Hepatic stellate cell (primary cell): Measurements from ENCODE around the gene ZNF789.
"Not testable (repeated sequence)": the region's sequence is repeated elsewhere in the genome, so short reads cannot be mapped to it uniquely, and the experiment has no call there.

Experiments used
- DNase-seq: peaks from one replicate; pipeline ENCODE4 v3.0.0; 2011; ENCODE audit warnings: low spot score

ZNF789 gene

DNA sequence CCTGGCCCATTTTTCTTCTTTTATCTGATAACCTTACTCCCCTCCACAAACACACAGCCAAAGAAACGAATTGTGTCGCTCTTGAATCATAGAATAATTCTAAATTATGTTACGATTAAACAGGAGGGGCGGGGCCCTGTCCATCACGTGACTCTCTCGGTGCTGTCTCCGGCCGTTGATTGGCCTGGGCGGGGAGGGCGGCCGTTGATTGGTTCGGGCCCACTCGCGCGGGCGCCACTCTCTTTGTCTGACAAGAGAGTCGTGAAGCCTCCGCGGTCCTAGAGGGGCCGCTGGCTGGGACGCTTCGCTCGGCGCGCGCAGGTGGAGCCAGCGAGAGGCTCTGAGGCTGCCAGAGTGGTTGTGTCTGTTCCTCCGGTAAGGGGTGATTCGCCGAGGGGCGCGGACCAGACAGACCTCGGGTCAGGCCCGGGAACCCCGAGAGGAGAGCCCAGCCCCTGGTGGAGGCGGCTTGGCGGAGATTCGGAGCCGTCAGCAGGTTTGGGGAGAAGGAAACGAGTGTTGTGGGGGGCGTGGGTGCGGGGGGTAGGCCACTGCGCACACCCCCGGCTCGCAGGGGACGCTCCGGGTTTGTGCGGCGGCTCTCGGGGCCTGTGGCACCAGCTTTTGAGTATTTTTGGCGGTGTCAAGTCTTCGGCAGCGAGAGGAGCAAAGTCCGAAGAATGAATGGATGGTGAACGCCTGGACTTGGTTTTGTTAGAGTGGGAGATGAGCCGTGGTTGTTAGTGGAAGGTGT is at the start of gene ZNF789:
Gene ZNF789, plus strand, starts transcription at position 330 of the 754 bp plus-strand sequence. CDS start 3,567 bp downstream, outside the sequence.
- peak; percentile 100 for DNase-seq

DNA sequence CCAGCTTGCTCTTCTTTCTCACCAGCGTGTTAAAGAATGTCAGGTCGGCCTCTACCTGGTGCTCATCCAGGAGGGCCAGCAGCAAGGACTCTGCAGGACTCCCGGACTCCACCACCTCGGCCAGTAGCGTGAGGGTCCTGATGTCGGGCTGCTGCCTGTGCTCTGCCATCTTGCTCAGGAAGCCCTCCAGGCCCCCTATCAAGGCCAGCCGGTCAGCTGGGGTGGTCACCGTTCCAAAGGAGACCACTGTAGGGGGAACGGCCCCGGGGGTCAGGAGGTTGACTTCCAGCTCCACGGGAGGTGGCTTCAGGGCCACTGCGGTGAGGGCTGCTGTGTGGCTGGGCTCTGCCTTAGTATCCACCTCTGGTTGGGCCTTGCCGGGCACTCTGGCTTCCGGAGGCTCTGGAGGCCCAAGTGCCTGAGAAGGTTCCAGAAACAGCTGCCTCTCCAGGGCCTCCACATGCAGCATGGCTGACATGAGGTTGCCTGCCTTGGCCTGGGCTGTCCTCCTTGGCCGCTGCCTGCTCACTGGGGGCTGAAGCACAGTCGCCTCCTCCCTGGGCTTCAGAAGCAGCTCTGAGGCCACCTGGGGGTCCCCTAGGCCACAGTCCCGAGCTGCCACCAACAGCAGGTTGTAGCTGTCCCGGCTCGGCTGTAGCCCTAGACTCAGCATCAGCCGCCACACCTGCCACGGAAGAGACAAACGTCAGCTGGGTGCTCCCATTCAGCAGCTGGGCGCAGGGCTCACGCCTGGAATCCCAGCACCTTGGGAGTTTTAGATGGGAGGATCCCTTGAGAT is 47.6 kb upstream of the ZNF789 start:
- DNase-seq = no peak

DNA sequence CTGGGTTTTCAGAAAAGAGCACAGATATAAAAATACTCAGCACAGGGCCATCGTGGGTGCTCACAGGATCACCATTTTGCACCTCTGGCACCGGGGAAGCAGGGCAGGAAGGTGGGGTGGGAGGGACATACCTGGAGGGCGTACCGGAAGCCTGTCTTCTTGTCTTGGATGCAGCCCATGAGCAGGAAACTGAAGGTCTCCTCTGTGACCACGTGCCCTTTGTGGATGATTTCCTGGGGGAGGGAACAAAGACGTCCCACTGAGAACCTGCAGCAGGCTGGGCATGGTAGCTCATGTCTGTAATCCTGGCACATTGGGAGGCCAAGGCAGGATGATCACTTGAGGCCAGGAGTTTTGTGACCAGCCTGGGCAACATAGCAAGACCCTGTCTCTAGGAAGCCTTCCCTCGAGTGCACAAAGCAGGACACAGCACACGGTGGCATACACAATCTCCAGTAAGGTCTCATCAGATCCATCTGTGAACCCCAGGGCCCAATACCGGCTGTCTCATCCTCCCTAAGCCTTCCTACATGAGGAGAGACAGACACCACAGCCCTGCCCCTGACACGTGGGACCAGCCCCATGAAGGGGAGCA is 43.6 kb upstream of the ZNF789 start:
- no peak for DNase-seq

DNA sequence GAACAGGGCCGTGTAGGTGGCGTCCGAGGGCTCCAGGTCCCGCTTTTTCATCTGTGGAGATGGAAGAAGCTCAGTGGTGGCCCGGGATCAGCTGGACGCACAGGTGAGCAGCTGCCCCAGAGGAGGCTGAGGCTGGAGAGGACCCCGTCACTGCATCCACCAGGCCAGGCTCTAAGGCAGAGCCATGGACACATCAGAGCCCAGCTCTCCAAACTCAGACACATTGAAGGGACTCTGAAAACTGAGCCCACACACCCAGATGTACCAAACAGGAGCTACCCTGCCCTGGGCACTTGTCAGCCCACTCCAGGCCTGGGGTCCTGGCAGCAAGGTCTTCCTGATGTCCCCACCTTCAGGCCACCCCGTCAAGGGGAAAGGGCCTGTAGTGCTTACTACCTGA is 42.9 kb upstream of the ZNF789 start:
- DNase-seq = no peak

DNA sequence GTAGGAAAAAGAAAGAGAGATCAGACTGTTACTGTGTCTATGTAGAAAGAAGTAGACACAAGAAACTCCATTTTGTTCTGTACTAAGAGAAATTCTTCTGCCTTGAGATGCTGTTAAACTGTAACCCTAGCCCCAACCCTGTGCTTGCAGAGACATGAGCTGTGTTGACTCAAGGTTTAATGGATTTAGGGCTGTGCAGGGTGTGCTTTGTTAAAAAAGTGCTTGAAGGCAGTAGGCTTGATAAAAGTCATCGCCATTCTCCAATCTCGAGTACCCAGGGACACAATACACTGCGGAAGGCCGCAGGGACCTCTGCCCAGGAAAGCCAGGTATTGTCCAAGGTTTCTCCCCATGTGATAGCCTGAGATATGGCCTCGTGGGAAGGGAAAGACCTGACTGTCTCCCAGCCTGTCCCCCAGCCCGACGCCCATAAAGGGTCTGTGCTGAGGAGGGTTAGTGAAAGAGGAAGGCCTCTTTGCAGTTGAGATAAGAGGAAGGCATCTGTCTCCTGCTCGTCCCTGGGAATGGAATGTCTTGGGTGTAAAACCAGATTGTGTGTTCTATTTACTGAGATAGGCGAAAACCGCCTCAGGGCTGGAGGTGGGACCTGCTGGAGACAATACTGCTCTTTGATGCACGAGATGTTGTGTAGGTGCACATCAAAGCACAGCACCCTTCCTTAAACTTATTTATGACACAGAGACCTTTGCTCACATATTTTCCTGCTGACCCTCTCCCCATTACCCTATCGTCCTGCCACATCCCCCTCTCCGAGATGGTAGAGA is 40.7 kb upstream of the ZNF789 start:
- not testable (repeated sequence) for DNase-seq

DNA sequence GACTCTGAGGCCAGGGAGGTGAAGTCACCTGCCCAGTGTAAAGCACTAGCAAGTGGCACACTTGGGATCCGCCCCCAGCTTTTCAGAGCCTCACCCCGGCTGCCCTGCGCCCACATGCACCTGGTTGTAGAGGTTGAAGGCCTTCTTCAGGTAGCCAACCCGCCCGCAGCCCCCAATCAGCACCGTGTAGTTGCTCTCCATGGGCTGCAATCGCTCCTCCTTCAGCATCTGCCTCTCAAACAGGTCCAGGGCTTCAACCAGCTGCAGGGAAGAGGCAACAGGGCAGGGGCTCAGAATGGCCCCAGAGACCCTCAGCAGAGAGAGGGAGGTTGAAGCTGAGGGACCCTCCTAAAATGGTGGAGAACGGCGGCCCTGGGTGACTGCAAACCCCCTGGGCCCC is 39.5 kb upstream of the ZNF789 start:
- no peak for DNase-seq

DNA sequence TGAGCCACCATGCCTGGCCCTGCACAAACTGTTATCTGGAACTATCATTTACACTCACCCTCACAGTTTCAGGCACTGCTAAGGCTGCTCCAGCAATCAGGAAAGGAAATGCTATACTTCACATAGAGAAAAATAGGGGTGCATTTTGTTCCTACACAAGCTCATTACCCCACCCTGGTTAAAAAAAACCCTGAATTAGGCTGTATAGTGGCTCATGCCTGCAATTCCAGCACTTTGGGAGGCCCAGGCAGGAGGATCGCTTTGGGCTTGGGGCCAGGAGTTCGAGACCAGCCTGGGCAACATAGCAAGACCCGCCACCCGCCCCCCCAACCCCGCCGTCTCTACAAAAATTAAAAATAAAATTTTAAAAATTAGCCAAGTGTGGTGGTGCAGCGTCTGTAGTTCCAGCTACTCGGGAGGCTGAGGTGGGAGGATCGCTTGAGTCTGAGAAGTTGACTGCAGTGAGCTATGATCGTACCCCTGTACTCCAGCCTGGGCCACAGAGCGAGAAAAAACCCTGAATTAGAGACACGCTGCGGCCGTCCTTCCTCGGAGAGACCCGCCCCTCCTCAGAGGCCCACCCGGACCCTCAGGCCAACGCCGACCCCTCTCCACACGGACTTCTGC is 34.6 kb upstream of the ZNF789 start:
- DNase-seq = no peak

DNA sequence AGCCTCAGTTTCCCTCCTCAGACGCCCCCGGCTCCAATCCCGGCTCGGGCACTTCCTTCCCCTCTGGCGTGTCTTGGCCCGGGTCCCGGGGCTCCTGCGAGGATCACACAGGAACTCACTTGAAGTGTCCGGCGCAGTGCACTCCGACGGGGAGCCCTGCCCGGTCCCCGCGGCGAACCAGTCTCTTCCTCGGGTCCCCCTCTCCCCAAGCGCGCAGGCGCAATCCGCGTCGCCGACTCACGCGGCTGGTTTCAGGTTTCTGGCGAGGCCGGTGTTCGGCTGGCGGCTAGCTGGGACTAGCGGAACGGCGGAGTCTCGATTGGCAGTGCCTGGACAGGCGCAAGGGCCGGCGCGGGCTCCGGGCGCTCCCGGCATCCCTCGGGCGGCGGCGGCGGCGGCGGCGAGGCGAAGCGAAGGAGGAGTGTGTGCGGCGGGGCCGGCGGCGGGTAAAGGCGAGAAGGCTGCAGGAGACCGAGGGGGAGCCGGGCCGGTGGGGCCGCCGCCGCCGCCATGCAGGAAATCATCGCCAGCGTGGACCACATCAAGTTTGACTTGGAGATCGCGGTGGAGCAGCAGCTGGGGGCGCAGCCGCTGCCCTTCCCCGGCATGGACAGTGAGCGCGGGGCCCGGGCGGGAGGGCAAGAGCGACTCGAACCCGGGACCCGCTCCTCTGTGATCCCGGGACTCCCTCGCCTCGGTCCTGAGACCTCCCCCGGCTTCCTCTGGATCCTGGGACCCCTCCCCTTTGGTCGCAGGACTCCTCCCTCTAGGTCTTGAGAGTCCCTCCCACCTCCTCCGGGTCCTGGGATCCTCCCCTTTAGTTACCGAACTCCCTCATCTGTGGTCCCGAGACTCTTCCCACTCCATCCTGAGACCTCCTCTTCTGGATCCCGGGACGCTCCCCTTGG is 33.9 kb upstream of the ZNF789 start, which contains the start of the genes CPSF4 and PTCD1:
Gene CPSF4, plus strand, starts transcription at position 371 of the 908 bp plus-strand sequence. Its CDS starts 140 bp downstream, at position 511.
Gene PTCD1, minus strand, starts transcription at position 226 of the 908 bp plus-strand sequence. CDS start 3,556 bp downstream, outside the sequence.
- DNase-seq = peak; percentile 100

DNA sequence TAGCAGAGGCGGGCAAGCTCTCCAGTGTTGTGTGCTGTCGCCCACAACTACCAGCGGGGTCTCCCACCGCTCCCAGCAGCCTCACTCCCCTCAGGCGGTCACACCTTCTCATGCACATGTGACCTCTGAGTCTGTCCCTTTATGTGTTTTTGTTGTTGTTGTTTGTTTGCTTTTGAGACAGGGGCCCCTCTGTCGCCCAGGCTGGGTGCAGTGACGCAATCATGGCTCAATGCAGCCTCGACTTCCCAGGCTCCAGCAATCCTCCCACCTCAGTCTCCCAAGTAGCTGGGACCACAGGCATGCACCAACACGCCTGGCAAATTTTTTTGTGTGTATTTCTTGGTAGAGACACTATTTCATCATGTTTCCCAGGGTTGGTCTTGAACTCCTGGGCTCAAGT is 32.5 kb upstream of the ZNF789 start:
- no peak for DNase-seq

DNA sequence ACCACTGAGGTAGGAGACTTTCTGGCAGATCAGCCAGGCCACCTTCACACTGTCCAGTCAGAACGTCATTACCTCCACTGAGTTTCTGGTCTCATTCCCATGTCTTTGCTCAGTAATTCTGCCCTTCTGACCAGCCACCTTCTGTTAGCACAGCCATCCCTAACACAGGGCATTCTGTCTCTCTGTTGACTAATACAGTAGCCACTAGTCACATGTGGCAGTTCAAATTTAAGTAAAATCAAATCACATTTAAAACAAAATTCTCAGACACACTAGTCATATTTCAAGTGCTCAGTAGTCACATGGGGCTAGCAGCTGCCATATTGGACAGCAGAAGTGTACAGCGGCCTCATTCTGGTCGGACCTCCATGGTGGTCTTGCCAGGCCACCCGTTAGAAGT is 26.6 kb upstream of the ZNF789 start:
- no peak for DNase-seq

DNA sequence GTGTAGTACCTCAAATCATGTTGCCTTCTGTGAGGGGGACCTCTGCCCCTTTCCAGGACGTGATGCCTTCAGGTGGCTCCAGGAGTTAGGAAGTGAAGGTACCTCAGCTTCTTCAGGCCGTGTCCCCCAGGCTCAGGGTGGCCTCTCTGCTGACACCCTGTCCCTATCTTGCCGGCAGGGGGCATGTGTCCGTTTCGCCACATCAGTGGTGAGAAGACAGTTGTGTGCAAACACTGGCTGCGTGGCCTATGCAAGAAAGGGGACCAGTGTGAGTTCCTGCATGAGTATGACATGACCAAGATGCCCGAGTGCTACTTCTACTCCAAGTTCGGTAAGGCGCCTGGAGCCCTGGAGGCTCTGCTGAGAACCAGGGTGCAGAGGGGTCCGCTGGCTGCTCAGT is 24.7 kb upstream of the ZNF789 start:
- DNase-seq = peak; percentile 38

DNA sequence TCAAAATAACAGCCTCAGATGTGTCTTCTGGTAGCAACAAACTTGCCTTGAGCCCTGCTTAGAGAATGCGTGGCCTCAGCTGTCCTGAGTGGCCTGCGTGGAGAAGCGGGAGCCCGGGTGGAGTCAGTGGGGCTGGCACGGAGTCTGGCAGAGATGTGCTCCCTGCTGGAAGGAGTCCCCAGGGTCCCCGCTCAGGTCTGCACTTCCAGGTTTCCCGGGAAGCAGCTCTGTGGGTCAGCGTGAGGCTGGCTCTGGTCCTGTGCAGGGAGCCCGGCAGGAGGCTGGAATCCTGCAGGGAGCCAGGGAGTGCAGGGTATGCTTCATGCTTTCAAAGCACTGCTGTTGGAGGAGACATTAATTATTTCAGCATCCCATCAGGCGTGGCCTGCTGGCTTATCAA is 23.8 kb upstream of the ZNF789 start:
- DNase-seq = no peak

DNA sequence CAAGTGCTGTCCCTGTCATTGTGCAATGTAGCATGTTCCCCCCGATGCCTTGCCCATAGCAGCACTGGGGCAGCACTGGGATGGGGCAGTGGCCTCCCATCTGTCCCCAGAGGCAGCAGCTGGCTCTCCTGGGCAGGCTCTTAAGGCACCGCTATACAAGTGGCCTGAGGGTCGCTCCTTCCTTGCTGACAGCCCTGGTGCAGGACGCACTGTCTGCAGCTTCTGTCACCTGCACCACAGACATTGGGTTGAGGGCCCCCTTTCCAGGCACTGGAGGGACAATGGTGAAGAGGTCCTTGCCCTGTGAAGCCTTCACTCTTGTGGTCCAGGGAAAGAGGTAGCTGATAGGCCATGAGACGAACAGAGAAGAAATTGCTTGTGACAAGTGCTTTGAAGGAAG is 23.4 kb upstream of the ZNF789 start:
- no peak for DNase-seq

DNA sequence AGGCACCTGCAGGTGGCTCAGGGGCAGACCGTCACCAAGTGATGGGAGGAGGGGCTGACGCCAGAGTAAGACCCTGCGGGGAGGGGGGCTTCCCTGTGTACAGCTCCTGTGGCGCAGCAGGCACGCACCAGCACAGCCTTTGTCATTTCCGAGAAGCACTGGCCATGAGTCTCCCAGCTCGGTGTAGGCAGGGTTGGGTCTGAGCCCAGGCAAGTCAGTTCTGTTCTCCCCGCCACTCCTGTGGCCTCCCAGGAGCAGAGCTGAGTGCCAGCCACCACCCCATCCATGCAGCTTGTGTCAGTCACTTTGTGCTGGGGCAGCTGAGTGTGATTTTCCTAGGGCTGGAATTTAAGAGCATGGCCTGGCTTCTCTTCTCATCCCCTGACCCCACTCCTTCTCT is 20.8 kb upstream of the ZNF789 start:
- no peak for DNase-seq

DNA sequence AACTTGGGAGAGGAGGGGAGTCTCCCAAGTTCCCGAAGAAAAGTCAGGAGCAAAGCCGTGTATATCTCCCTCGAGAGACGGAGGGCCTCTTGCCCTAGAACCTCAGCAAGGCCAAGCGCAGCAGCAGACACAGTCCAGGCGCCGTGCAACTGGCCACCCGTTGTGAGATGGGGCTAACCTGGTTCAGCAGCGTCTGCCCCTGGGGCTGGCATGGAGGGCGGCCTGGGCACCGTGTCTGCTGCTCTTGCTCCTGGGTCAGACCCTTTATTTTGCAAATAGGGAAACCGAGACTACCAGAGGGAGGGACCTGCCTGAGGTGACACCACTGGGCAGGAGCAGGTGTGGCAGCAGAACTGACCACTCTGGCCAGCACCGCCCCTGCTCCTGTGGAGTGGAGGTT is 20.1 kb upstream of the ZNF789 start:
- no peak for DNase-seq

DNA sequence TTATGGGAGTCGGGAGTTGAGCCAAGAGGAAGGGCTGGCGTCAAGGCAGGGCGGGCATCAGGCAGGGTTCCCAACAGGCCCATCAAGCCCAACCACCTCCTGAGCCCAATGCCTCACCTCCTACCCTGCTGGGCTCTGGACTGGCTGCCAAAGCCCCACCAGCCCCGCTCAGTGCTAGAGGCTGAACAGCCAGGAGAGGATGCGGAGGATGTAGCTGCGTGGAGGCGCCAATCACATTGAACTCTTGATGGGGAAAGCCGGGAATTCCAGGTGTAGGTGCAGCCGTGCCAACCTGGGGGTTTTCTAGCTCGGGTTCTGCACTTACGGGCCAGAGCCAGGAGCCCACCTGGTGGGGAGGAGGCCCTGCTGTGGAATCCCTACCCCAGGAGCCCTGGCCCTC is 19.6 kb upstream of the ZNF789 start:
- DNase-seq = no peak

DNA sequence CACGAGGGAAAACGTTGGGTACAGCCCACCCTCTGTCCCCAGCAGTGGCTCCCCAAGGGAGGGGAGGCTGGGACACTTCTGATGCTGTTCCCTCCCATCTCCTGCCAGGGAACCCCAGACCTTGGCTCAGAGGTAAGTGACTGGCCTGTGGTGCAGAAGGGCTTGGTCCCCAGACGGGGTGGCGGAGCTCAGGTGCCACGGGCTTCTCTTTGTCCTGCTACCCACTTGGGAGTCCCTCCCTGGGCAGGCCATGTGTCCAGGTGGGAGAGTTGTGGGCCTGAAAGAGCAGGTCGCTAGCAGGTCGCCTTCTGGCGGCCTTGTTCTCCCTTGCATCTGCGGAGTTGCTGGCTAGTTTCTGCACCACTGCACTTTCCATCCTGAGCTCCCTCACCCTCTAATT is 16.8 kb upstream of the ZNF789 start:
- DNase-seq = no peak

DNA sequence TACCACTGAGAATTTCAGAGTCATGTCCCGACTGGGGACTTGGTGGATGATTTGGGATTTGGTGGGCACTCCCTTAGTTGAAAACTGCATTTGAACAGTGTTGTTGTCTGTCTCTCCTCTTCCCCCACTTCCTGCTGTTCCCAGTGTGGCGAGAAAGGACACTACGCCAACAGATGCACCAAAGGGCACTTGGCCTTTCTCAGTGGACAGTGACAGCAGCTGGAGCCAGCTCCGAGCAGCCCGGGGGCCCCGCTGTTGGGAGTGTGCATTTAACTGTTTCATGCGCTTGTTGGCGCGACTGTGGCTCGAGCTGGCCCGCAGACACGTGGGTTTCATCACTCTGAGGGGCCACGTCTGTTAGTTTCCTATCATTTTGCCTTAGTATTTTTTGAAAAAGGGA is 16.4 kb upstream of the ZNF789 start:
- no peak for DNase-seq

DNA sequence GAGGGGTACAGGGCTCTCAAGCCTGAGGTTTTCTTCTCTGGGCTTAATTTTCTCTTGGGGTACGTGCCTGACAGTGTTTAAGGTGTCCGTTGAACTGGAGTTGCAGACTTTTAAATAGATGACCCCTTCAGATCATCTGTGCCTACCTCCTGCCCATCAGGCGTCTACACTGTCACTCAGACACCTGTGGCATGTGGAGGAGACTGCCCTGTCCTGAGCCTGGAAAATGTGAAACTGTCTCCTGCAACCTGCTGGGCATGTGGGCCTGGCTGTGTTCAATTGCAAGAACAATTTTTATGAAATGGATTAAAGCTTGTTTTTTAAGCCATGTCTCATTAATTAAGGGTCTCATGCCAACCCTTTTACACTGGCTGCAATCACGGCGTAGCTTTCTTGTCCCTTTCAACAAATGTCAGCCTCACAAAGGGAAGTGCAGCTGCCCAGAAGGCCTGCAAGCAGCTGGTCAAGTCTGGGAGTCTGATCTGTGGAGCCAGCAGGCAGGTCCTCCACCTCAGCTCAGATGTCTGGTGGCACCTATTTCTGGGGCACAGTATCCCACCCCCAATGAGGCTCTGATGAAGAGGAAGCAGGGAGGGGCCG is 15.5 kb upstream of the ZNF789 start:
- DNase-seq = no peak
